KMS-11 (cell line): Measurements from ENCODE around the gene IDUA.

Experiments
- H2AFZ ChIP-seq: fragments of 200-600 bp; sonication (generic); 2 replicates; pipeline ENCODE4 v1.6.1; 2016; ENCODE audit warnings: antibody characterized with exemption, mixed run types, low read depth
- H3K27ac ChIP-seq: fragments of 200-600 bp; sonication (generic); 2 replicates; pipeline ENCODE4 v1.6.1; 2016; ENCODE audit warnings: mild to moderate bottlenecking, mixed run types
- H3K27me3 ChIP-seq: fragments of 200-600 bp; sonication (generic); 2 replicates; pipeline ENCODE4 v1.6.1; 2017; ENCODE audit warnings: mild to moderate bottlenecking, low read depth, mixed run types, moderate library complexity; ENCODE audit not compliant: insufficient read depth
- H3K36me3 ChIP-seq: fragments of 200-600 bp; sonication (generic); 2 replicates; pipeline ENCODE4 v1.6.1; 2017; ENCODE audit warnings: mild to moderate bottlenecking, mixed run types; ENCODE audit not compliant: insufficient read depth
- H3K4me1 ChIP-seq: fragments of 200-600 bp; sonication (generic); 2 replicates; pipeline ENCODE4 v1.6.1; 2016; ENCODE audit warnings: mild to moderate bottlenecking, low read depth, mixed run types; ENCODE audit not compliant: poor library complexity, severe bottlenecking
- H3K4me2 ChIP-seq: fragments of 200-600 bp; sonication (generic); 2 replicates; pipeline ENCODE4 v1.7.0; 2016; ENCODE audit warnings: mild to moderate bottlenecking, mixed run types
- H3K4me3 ChIP-seq: fragments of 200-600 bp; sonication (generic); IDR thresholded peaks from 2 replicates; pipeline ENCODE4 v1.6.1; 2017; ENCODE audit warnings: low read depth, low read length, mixed read lengths; ENCODE audit not compliant: insufficient read depth
- H3K79me2 ChIP-seq: fragments of 200-600 bp; sonication (generic); 2 replicates; pipeline ENCODE4 v1.6.1; 2016; ENCODE audit warnings: low read depth, mixed run types; ENCODE audit not compliant: insufficient read depth
- H3K9ac ChIP-seq: fragments of 200-600 bp; sonication (generic); 2 replicates; pipeline ENCODE4 v1.6.1; 2016; ENCODE audit warnings: mild to moderate bottlenecking, mixed run types
- H4K20me1 ChIP-seq: fragments of 200-600 bp; sonication (generic); 2 replicates; pipeline ENCODE4 v1.6.1; 2016; ENCODE audit warnings: mild to moderate bottlenecking, mixed run types; ENCODE audit not compliant: insufficient read depth
- TF ChIP-seq, protein P1 (sequence below): fragments of 200-600 bp; sonication (generic); conservative IDR thresholded peaks from 2 replicates; pipeline ENCODE4 v1.6.1; 2017; ENCODE audit warnings: low read depth, mild to moderate bottlenecking, antibody characterized with exemption, low read length, moderate library complexity, mixed read lengths

IDUA gene

DNA sequence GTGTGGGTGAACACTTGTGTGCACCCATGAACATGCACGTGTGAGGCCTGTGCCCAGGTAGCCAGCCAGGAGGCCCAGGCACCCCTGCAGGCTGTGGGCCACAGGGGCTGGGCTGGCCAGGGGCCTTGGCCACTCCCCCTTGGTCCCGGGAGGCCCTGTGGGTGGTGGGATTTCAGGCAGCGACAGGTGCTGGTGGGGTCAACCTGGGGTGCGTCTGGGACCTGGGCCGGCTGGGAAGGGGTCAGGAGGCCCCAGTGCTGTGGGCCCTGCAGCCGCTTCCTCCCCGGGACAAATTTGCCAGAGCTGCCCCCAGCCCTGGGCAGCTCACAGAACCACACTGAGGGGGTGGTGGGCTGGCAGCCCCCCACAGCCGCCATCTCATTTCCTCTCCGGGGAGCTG is 32.5 kb downstream of the IDUA start:
- H3K79me2 ChIP-seq = no peaks in the 10 kb centered on the region
- H2AFZ ChIP-seq = no peak overlapping the region
- no peak overlapping the region for H3K9ac ChIP-seq
- H3K36me3 ChIP-seq = no peaks in the 10 kb centered on the region
- no peak overlapping the region for H3K27ac ChIP-seq
- no peaks in the 10 kb centered on the region for H4K20me1 ChIP-seq
- TF ChIP-seq, protein P1, sequence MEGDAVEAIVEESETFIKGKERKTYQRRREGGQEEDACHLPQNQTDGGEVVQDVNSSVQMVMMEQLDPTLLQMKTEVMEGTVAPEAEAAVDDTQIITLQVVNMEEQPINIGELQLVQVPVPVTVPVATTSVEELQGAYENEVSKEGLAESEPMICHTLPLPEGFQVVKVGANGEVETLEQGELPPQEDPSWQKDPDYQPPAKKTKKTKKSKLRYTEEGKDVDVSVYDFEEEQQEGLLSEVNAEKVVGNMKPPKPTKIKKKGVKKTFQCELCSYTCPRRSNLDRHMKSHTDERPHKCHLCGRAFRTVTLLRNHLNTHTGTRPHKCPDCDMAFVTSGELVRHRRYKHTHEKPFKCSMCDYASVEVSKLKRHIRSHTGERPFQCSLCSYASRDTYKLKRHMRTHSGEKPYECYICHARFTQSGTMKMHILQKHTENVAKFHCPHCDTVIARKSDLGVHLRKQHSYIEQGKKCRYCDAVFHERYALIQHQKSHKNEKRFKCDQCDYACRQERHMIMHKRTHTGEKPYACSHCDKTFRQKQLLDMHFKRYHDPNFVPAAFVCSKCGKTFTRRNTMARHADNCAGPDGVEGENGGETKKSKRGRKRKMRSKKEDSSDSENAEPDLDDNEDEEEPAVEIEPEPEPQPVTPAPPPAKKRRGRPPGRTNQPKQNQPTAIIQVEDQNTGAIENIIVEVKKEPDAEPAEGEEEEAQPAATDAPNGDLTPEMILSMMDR = no peak
- no peak overlapping the region for H3K4me3 ChIP-seq
- H3K27me3 ChIP-seq = no peaks in the 10 kb centered on the region
- H3K4me1 ChIP-seq = no peaks in the 10 kb centered on the region
- no peak overlapping the region for H3K4me2 ChIP-seq

DNA sequence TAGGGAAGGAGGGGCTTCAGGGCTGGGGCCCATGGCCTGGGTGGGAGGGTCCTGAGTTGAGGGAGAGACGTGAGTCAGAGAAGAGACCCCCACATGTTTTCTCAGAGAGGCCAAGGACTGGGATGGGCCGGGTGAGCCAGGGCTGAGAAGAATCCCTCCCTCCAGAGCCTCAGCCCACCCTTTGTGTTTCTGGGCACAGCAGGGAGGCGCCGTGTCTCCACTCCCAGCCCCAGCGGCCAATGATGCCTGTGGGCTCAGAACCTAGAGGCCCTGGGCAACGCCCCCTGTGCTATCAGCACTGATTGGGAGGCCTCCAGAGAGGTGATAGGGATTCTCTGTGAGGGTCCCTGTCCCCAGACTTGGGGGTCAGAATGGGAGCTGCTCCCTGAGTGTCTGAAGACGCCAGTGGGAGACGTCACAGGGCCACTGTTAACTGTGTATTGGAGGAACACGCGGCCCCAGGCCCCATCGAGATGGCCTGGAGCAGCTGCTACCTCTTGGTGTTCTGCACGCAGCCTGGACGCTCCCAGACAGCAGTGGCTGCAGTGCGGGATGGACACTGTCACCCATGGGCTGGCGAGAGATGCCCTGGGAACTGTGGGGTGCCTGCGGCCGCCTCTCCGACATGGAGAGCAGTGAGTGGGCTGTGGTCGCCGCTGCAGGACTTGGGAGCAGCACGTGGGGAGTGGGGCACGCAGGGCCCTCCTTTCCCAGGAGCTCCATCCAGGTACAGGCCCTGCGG is 33.1 kb downstream of the IDUA start:
- Histone ChIP-seq H3K27me3 (no peaks in the 10 kb centered on the region), H3K4me3 (no peak overlapping the region), H3K9ac (no peak overlapping the region), H4K20me1 (no peaks in the 10 kb centered on the region), H3K4me2 (no peak overlapping the region), H3K4me1 (no peaks in the 10 kb centered on the region), H2AFZ (no peak overlapping the region), H3K36me3 (no peaks in the 10 kb centered on the region), H3K79me2 (no peaks in the 10 kb centered on the region), H3K27ac (no peak overlapping the region)
- TF ChIP-seq, protein P1 = no peak

DNA sequence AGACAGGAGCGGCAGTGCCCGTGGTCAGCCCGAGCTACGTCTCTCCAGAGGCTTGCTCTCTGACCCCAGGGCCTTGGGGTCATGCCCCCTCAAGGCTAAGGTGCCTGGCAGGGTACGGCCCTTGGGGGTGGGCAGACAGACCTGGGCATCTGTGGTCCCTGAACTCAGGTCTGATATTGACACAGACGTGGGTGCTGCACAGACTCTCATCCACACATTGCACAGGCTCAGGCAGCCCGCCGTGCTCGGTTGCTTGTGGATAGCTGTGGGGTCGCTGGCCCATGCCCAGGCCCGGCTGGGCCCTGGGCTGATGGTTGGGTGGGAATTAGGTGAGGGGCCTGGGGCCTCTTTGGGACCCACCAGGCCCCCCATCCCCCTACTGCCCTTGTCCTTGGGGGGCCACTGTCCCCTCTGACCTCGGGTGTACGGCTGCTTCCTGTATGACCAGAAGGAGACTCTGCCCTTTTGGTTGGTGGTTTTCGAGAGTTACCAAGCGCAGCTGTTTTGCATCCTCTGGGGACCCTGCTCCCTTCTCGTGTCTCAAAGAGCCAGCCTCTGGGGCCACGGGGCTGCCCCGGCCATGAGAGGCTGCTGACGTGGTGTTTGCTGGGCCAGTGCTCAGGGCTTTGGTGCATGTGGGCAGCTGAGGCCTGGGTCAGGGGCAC is 34.7 kb downstream of the IDUA start:
- Histone ChIP-seq H3K4me1 (no peaks in the 10 kb centered on the region), H3K79me2 (no peaks in the 10 kb centered on the region), H3K36me3 (no peaks in the 10 kb centered on the region), H3K27ac (no peak overlapping the region), H3K4me2 (no peak overlapping the region), H3K9ac (no peak overlapping the region), H3K27me3 (no peaks in the 10 kb centered on the region), H2AFZ (no peak overlapping the region), H3K4me3 (no peak overlapping the region), H4K20me1 (no peaks in the 10 kb centered on the region)
- TF ChIP-seq, protein P1 = no peak

DNA sequence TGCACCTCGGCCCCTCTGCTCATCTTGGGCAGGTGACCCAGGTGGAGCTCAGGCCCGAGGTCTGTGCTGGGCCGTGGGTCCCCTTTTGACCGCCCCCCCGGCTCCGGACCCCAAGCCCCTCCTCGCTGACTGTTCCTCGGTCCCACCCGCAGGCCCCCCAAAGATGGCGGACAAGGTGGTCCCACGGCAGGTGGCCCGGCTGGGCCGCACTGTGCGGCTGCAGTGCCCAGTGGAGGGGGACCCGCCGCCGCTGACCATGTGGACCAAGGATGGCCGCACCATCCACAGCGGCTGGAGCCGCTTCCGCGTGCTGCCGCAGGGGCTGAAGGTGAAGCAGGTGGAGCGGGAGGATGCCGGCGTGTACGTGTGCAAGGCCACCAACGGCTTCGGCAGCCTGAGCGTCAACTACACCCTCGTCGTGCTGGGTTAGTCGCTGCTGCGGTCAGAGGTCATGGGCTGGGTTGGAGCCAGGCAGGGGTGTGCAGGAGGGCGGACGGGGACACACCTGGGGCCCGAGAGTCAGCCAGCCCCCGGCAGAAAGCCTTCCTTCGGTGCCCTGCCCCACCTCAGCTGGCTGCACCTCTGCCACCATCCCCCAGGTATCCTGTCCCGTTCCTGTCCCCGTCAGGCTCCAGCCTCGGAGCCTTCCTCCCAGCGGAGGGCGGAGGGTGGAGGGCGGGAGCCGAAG is 35.4 kb downstream of the IDUA start:
- Histone ChIP-seq H3K27ac (no peak overlapping the region), H3K4me2 (no peak overlapping the region), H3K4me3 (no peak overlapping the region), H3K4me1 (no peaks in the 10 kb centered on the region), H4K20me1 (no peaks in the 10 kb centered on the region), H3K9ac (no peak overlapping the region), H3K36me3 (no peaks in the 10 kb centered on the region), H3K27me3 (no peaks in the 10 kb centered on the region), H3K79me2 (no peaks in the 10 kb centered on the region), H2AFZ (no peak overlapping the region)
- TF ChIP-seq, protein P1 = no peak
